KMS-11 (cell line): Measurements from ENCODE around the gene SHMT2.

Experiments
- H2AFZ ChIP-seq: fragments of 200-600 bp; sonication (generic); 2 replicates; pipeline ENCODE4 v1.6.1; 2016; ENCODE audit warnings: antibody characterized with exemption, mixed run types, low read depth
- H3K27ac ChIP-seq: fragments of 200-600 bp; sonication (generic); 2 replicates; pipeline ENCODE4 v1.6.1; 2016; ENCODE audit warnings: mild to moderate bottlenecking, mixed run types
- H3K27me3 ChIP-seq: fragments of 200-600 bp; sonication (generic); 2 replicates; pipeline ENCODE4 v1.6.1; 2017; ENCODE audit warnings: mild to moderate bottlenecking, low read depth, mixed run types, moderate library complexity; ENCODE audit not compliant: insufficient read depth
- H3K36me3 ChIP-seq: fragments of 200-600 bp; sonication (generic); 2 replicates; pipeline ENCODE4 v1.6.1; 2017; ENCODE audit warnings: mild to moderate bottlenecking, mixed run types; ENCODE audit not compliant: insufficient read depth
- H3K4me1 ChIP-seq: fragments of 200-600 bp; sonication (generic); 2 replicates; pipeline ENCODE4 v1.6.1; 2016; ENCODE audit warnings: mild to moderate bottlenecking, low read depth, mixed run types; ENCODE audit not compliant: poor library complexity, severe bottlenecking
- H3K4me2 ChIP-seq: fragments of 200-600 bp; sonication (generic); 2 replicates; pipeline ENCODE4 v1.7.0; 2016; ENCODE audit warnings: mild to moderate bottlenecking, mixed run types
- H3K4me3 ChIP-seq: fragments of 200-600 bp; sonication (generic); IDR thresholded peaks from 2 replicates; pipeline ENCODE4 v1.6.1; 2017; ENCODE audit warnings: low read depth, low read length, mixed read lengths; ENCODE audit not compliant: insufficient read depth
- H3K79me2 ChIP-seq: fragments of 200-600 bp; sonication (generic); 2 replicates; pipeline ENCODE4 v1.6.1; 2016; ENCODE audit warnings: low read depth, mixed run types; ENCODE audit not compliant: insufficient read depth
- H3K9ac ChIP-seq: fragments of 200-600 bp; sonication (generic); 2 replicates; pipeline ENCODE4 v1.6.1; 2016; ENCODE audit warnings: mild to moderate bottlenecking, mixed run types
- H4K20me1 ChIP-seq: fragments of 200-600 bp; sonication (generic); 2 replicates; pipeline ENCODE4 v1.6.1; 2016; ENCODE audit warnings: mild to moderate bottlenecking, mixed run types; ENCODE audit not compliant: insufficient read depth
- TF ChIP-seq, protein P1 (sequence below): fragments of 200-600 bp; sonication (generic); conservative IDR thresholded peaks from 2 replicates; pipeline ENCODE4 v1.6.1; 2017; ENCODE audit warnings: low read depth, mild to moderate bottlenecking, antibody characterized with exemption, low read length, moderate library complexity, mixed read lengths

Gene SHMT2

DNA sequence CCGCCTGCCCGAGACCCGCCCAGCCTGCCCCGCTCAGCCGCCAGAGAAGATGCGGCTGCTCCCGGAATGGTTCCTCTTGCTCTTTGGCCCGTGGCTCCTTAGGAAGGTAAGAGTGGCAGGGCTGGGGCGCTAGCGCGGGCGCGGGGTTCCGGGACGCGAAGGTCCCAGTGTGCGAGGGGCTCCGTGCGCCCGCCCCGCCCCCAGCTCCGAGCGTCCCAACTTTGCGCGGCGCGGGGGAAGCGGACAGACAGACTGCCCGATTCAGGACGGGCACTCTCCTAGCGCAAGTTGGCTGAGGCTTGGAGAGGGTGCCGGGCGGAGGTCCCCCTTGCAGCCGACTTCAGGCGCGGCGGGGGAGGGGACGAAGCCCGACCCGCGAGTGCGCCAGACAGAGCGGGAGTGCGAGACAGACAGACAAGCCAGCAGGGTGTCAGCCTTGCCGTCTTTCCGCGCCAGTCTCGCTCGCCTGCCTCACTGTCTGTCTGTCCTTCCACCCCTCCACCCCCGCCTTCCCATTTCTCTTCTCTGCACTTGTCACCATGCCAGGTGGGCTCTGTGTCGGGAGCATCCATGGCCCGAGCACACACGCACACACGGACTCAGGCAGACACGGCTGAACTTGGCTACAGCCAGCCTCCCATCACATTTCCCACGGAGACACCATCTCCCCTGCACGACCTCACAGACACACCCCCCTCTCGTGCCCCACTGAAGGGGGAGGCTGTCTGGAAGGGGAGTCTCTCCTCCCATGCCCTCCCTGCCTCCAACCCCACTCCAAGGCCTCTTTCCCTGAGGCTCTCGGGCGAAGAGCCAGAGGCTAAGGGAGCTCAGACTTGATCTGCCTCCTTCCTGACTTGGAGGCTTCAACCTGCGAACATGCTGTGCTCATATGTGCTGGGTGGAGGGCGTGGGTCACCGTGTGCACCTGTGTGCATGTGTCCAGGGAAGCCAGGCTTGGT, 12.3 kb upstream of the SHMT2 start:
- Histone ChIP-seq H3K4me1 (peaks cover 40% of the 10 kb centered on the region), H3K79me2 (no peaks in the 10 kb centered on the region), H3K4me2 (peak overlapping the region; percentile 98), H3K4me3 (peak overlapping the region; percentile 61), H3K27ac (no peak overlapping the region), H2AFZ (peak overlapping the region; percentile 90), H4K20me1 (no peaks in the 10 kb centered on the region), H3K36me3 (no peaks in the 10 kb centered on the region), H3K9ac (peak overlapping the region; percentile 6; the same call in 1 of the 2 replicates), H3K27me3 (peaks cover 85% of the 10 kb centered on the region)
- TF ChIP-seq, protein P1, sequence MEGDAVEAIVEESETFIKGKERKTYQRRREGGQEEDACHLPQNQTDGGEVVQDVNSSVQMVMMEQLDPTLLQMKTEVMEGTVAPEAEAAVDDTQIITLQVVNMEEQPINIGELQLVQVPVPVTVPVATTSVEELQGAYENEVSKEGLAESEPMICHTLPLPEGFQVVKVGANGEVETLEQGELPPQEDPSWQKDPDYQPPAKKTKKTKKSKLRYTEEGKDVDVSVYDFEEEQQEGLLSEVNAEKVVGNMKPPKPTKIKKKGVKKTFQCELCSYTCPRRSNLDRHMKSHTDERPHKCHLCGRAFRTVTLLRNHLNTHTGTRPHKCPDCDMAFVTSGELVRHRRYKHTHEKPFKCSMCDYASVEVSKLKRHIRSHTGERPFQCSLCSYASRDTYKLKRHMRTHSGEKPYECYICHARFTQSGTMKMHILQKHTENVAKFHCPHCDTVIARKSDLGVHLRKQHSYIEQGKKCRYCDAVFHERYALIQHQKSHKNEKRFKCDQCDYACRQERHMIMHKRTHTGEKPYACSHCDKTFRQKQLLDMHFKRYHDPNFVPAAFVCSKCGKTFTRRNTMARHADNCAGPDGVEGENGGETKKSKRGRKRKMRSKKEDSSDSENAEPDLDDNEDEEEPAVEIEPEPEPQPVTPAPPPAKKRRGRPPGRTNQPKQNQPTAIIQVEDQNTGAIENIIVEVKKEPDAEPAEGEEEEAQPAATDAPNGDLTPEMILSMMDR, result no peak

- Histone ChIP-seq H3K27ac (no peak overlapping the region), H4K20me1 (no peaks in the 10 kb centered on the region), H3K4me2 (no peak overlapping the region; the same call in 1 of the 2 replicates), H3K9ac (no peak overlapping the region), H3K27me3 (peaks cover 96% of the 10 kb centered on the region), H3K4me1 (peaks cover 36% of the 10 kb centered on the region), H3K36me3 (no peaks in the 10 kb centered on the region), H3K79me2 (no peaks in the 10 kb centered on the region), H3K4me3 (no peak overlapping the region), H2AFZ (no peak overlapping the region)
- TF ChIP-seq, protein P1, result no peak
Observed at GRCh38 chr12:57218030-57218853, 11.3 kb upstream of the SHMT2 start.

DNA sequence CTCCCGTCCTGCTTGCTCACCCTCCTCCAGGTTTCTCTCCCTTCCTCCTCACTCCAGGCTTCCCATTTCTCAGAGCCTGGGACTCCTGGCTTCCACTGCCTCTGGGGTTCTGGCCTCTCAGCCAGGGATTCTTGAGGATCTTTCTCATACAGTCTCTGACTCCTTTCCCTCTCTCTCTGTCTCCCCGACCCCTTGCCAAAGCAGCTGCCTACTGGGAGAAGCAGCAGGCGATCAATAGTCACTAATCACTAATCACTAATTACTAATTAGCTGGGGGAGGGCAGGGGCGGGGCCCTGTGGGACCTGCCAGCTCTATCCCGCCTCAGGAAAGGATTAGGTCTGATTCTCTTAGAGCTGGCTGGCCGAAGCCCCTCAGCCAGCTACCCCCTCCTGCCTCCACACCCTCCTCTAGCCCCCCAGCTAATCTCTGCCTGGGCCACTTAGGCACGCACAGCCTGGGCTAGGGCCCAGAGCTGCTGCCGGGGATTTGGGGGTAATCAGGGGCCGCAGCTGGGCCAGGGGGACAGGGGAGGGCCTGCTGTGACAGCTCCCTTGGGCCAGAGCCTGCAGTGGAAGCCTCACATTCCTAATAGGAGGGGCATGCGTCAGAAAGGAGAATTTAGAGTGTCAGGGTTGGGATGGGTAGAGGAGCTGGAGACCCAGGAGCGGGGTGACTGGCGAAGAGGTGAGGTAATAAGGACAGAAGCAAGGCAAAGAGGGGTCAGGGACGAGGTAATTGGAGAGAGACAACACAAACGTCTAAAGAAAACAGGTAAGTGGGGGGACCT, 10.1 kb upstream of the SHMT2 start:
- peaks cover 86% of the 10 kb centered on the region for H3K27me3 ChIP-seq
- H3K79me2 ChIP-seq, result no peaks in the 10 kb centered on the region
- no peaks in the 10 kb centered on the region for H3K36me3 ChIP-seq
- no peak overlapping the region for H3K9ac ChIP-seq
- TF ChIP-seq, protein P1, result no peak
- H3K27ac ChIP-seq, result no peak overlapping the region
- H3K4me3 ChIP-seq, result no peak overlapping the region
- peaks cover 25% of the 10 kb centered on the region for H3K4me1 ChIP-seq
- H2AFZ ChIP-seq, result no peak overlapping the region
- H3K4me2 ChIP-seq, result no peak overlapping the region
- H4K20me1 ChIP-seq, result no peaks in the 10 kb centered on the region
